ENCODE results near the gene NAIF1. TPM values are rescaled to one million over a fixed set of nuclear protein-coding genes. Genes with fewer than 3 reads are reported as not detected.

Gene NAIF1
- total RNA-seq, 4 donors from 2014 or later: 3.6 to 7.4 (median 6.9) TPM

DNA sequence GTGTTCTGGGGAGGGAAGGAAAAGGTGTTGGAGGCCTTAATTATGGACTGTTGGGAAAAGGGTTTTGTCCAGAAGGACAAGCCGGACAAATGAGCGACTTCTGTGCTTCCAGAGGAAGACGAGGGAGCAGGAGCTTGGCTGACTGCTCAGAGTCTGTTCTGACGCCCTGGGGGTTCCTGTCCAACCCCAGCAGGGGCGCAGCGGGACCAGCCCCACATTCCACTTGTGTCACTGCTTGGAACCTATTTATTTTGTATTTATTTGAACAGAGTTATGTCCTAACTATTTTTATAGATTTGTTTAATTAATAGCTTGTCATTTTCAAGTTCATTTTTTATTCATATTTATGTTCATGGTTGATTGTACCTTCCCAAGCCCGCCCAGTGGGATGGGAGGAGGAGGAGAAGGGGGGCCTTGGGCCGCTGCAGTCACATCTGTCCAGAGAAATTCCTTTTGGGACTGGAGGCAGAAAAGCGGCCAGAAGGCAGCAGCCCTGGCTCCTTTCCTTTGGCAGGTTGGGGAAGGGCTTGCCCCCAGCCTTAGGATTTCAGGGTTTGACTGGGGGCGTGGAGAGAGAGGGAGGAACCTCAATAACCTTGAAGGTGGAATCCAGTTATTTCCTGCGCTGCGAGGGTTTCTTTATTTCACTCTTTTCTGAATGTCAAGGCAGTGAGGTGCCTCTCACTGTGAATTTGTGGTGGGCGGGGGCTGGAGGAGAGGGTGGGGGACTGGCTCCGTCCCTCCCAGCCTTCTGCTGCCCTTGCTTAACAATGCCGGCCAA is 41.3 kb upstream of the NAIF1 start:
- intact Hi-C loops (cut with DNase I; ENCODE audit: low total_unique reads): no loop called here
- TF ChIP-seq, protein P1, sequence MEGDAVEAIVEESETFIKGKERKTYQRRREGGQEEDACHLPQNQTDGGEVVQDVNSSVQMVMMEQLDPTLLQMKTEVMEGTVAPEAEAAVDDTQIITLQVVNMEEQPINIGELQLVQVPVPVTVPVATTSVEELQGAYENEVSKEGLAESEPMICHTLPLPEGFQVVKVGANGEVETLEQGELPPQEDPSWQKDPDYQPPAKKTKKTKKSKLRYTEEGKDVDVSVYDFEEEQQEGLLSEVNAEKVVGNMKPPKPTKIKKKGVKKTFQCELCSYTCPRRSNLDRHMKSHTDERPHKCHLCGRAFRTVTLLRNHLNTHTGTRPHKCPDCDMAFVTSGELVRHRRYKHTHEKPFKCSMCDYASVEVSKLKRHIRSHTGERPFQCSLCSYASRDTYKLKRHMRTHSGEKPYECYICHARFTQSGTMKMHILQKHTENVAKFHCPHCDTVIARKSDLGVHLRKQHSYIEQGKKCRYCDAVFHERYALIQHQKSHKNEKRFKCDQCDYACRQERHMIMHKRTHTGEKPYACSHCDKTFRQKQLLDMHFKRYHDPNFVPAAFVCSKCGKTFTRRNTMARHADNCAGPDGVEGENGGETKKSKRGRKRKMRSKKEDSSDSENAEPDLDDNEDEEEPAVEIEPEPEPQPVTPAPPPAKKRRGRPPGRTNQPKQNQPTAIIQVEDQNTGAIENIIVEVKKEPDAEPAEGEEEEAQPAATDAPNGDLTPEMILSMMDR (IDR thresholded peaks at IDR 0.05 in 4 of 5, conservative IDR thresholded peaks at IDR 0.05 in 1 of 5): no peak
- TF ChIP-seq POLR2A (IDR thresholded peaks at IDR 0.05): no peak
- DNase-seq: peak in 1 of 2 donors; percentile 26

DNA sequence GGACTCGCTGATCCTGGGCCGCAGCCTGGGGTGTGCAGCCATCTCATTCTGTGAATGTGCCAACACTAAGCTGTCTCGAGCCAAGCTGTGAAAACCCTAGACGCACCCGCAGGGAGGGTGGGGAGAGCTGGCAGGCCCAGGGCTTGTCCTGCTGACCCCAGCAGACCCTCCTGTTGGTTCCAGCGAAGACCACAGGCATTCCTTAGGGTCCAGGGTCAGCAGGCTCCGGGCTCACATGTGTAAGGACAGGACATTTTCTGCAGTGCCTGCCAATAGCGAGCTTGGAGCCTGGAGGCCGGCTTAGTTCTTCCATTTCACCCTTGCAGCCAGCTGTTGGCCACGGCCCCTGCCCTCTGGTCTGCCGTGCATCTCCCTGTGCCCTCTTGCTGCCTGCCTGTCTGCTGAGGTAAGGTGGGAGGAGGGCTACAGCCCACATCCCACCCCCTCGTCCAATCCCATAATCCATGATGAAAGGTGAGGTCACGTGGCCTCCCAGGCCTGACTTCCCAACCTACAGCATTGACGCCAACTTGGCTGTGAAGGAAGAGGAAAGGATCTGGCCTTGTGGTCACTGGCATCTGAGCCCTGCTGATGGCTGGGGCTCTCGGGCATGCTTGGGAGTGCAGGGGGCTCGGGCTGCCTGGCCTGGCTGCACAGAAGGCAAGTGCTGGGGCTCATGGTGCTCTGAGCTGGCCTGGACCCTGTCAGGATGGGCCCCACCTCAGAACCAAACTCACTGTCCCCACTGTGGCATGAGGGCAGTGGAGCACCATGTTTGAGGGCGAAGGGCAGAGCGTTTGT is 40.5 kb upstream of the NAIF1 start:
- H3K27me3 ChIP-seq: no peaks in the 10 kb centered on the region
- H3K27ac ChIP-seq: peak overlapping the region; percentile 91 to 99 (median 98)
- in situ Hi-C loops (cut with MboI; ENCODE audit: low sequenced_read_pairs in 4 of 4) (loop anchor here in 3 of 4 donors (10.0 to 25.0 kb wide), 2 partner anchors 145 to 153 kb away; no protein-coding TSS in a partner anchor), intact Hi-C loops (cut with DNase I; ENCODE audit: low total_unique reads) (no loop called here)
- no peak overlapping the region for H3K4me3 ChIP-seq
- ATAC-seq (peak; percentile 28 to 46), DNase-seq (peak; percentile 83 to 96)
- peaks cover 76 to 89% of the 10 kb centered on the region in 2 donors for H3K4me1 ChIP-seq
- no peak for TF ChIP-seq POLR2A (IDR thresholded peaks at IDR 0.05)
- TF ChIP-seq, protein P1 (IDR thresholded peaks at IDR 0.05 in 4 of 5, conservative IDR thresholded peaks at IDR 0.05 in 1 of 5): no peak
- H3K9me3 ChIP-seq: no peaks in the 10 kb centered on the region
- peaks cover 0 to 27% of the 10 kb centered on the region in 2 donors for H3K36me3 ChIP-seq

More for the DNA sequence above, 41.3 kb upstream of the NAIF1 start:
- in situ Hi-C loops (cut with MboI; ENCODE audit: low sequenced_read_pairs in 4 of 4): loop anchor here in 3 of 4 donors (10.0 to 25.0 kb wide), 2 partner anchors 146 to 154 kb away; no protein-coding TSS in a partner anchor
- Histone ChIP-seq H3K9me3 (no peaks in the 10 kb centered on the region), H3K27ac (peak overlapping the region; percentile 91 to 99 (median 98)), H3K4me3 (peak overlapping the region in 1 of 4 donors; percentile 14), H3K27me3 (no peaks in the 10 kb centered on the region), H3K36me3 (peaks cover 0 to 29% of the 10 kb centered on the region in 2 donors), H3K4me1 (peaks cover 70 to 84% of the 10 kb centered on the region in 2 donors)
- ATAC-seq: no peak

DNA sequence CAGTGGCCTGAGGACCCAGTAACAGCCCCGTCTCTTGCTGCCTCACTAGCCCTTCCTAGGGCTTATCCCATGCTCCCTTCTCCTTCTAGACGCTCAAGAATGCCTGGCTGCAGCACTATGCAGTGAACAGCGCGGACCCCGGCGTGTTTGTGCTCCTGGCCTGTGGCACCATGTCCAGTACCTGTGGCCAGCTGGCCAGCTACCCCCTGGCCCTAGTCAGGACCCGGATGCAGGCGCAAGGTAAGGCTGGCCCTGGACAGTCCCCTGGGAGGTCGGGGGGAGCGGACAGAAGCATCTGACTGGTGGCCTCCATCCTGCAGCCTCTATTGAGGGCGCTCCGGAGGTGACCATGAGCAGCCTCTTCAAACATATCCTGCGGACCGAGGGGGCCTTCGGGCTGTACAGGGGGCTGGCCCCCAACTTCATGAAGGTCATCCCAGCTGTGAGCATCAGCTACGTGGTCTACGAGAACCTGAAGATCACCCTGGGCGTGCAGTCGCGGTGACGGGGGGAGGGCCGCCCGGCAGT is 39.9 kb upstream of the NAIF1 start:
- peaks cover 0 to 34% of the 10 kb centered on the region in 2 donors for H3K36me3 ChIP-seq
- H3K4me1 ChIP-seq: peaks cover 79 to 92% of the 10 kb centered on the region in 2 donors
- peak overlapping the region; percentile 91 to 99 (median 98) for H3K27ac ChIP-seq
- no peak for DNase-seq
- ATAC-seq: no peak
- no peak overlapping the region for H3K4me3 ChIP-seq
- intact Hi-C loops (cut with DNase I; ENCODE audit: low total_unique reads) (no loop called here), in situ Hi-C loops (cut with MboI; ENCODE audit: low sequenced_read_pairs in 4 of 4) (loop anchor here in 3 of 4 donors (10.0 to 25.0 kb wide), 2 partner anchors 145 to 152 kb away; no protein-coding TSS in a partner anchor)
- no peaks in the 10 kb centered on the region for H3K27me3 ChIP-seq
- no peak for TF ChIP-seq POLR2A (IDR thresholded peaks at IDR 0.05)
- TF ChIP-seq, protein P1 (IDR thresholded peaks at IDR 0.05 in 4 of 5, conservative IDR thresholded peaks at IDR 0.05 in 1 of 5): no peak
- H3K9me3 ChIP-seq: no peaks in the 10 kb centered on the region

DNA sequence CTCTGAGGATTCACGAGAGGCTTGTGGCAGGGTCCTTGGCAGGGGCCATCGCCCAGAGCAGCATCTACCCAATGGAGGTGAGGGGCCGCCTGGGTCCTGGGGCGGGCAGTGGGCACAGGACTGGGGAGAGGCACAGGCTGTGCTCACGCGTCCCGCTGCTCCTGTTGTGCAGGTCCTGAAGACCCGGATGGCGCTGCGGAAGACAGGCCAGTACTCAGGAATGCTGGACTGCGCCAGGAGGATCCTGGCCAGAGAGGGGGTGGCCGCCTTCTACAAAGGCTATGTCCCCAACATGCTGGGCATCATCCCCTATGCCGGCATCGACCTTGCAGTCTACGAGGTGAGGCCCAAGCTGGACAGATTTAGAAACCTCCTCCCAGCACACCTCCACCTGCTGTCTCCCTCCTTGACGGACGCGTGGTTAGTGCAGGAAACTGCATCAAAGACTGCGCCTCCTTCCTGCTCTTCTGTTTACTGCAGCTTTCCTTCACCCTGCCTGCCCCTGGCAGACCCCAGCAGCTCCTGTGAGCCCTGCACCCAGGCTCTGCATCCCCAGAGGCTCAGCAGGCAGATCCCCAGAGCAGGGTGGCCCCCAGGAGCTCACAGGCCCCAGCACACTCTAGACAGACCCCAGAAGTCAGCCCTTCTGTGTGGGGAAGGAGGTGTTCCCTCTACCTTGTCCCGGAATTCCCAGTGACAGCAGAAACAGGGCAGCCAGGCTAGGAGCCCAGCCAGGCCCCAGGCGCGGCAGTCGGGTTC is 39.2 kb upstream of the NAIF1 start:
- ATAC-seq (no peak), DNase-seq (peak in 1 of 2 donors; percentile 63)
- Histone ChIP-seq H3K9me3 (no peaks in the 10 kb centered on the region), H3K27ac (peak overlapping the region; percentile 91 to 99 (median 98)), H3K27me3 (no peaks in the 10 kb centered on the region), H3K4me1 (peaks cover 83 to 92% of the 10 kb centered on the region in 2 donors), H3K4me3 (no peak overlapping the region), H3K36me3 (peaks cover 0 to 40% of the 10 kb centered on the region in 2 donors)
- in situ Hi-C loops (cut with MboI; ENCODE audit: low sequenced_read_pairs in 4 of 4) (loop anchor here in 3 of 4 donors (10.0 to 25.0 kb wide), 2 partner anchors 144 to 152 kb away; no protein-coding TSS in a partner anchor), intact Hi-C loops (cut with DNase I; ENCODE audit: low total_unique reads) (no loop called here)
- TF ChIP-seq, protein P1 (IDR thresholded peaks at IDR 0.05 in 4 of 5, conservative IDR thresholded peaks at IDR 0.05 in 1 of 5): no peak
- no peak for TF ChIP-seq POLR2A (IDR thresholded peaks at IDR 0.05)
